ENCODE data around the gene TMEM219. TPM values are rescaled to one million over a fixed set of nuclear protein-coding genes. Genes with fewer than 3 reads are reported as not detected.

Gene TMEM219
- total RNA-seq, 4 donors from 2014 or later, result 118 to 143 (median 130) TPM

DNA sequence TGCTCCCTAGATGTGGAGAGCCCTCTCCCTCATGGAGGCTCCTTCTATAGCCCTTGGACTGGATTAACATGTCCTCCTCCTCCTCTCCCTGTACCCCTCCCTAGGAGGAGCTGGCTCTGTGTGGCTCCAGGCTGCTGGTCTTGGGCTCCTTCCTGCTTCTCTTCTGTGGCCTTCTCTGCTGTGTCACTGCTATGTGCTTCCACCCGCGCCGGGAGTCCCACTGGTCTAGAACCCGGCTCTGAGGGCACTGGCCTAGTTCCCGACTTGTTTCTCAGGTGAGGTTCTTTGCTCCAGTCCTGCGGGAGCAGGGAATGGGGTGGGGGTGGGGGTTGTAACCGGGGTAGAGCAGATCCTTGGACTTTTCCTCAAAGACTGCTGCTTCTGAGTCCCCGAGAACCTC is 9.4 kb downstream of the TMEM219 start:
- 80 to 81% methylated on average over 8 of the region's 8 CpGs for WGBS, 2 donors
- TF ChIP-seq CTCF (IDR thresholded peaks at IDR 0.05) (no peak), POLR2A (IDR thresholded peaks at IDR 0.05) (no peak)
- DNase-seq (ENCODE audit: low spot score in 2 of 2), result peak in 1 of 2 donors; percentile 32
- no peak overlapping the region for H3K4me3 ChIP-seq (ENCODE audit: low read depth, poor library complexity, severe bottlenecking)
- intact Hi-C loops (cut with DNase I; ENCODE audit: low total_unique reads), result no loop called here

- intact Hi-C loops (cut with DNase I; ENCODE audit: low total_unique reads), result no loop called here
- 86 to 87% methylated on average over 1 of the region's 1 CpG for WGBS, 2 donors
- DNase-seq (ENCODE audit: low spot score in 2 of 2), result no peak
- H3K4me3 ChIP-seq (ENCODE audit: low read depth, poor library complexity, severe bottlenecking), result no peak overlapping the region
- no peak for TF ChIP-seq CTCF (IDR thresholded peaks at IDR 0.05)
These were observed 10.6 kb downstream of the TMEM219 start for GRCh38 chr16:29972500-29972899.

GRCh38 chr16:29972992-29973383 is 11.1 kb downstream of the TMEM219 start:
- no peak for DNase-seq (ENCODE audit: low spot score in 2 of 2)
- WGBS, 2 donors, result 58 to 66% methylated on average over 6 of the region's 6 CpGs
- H3K4me3 ChIP-seq (ENCODE audit: low read depth, poor library complexity, severe bottlenecking), result no peak overlapping the region
- TF ChIP-seq CTCF (IDR thresholded peaks at IDR 0.05) (no peak), POLR2A (IDR thresholded peaks at IDR 0.05) (no peak)
- intact Hi-C loops (cut with DNase I; ENCODE audit: low total_unique reads), result no loop called here

DNA sequence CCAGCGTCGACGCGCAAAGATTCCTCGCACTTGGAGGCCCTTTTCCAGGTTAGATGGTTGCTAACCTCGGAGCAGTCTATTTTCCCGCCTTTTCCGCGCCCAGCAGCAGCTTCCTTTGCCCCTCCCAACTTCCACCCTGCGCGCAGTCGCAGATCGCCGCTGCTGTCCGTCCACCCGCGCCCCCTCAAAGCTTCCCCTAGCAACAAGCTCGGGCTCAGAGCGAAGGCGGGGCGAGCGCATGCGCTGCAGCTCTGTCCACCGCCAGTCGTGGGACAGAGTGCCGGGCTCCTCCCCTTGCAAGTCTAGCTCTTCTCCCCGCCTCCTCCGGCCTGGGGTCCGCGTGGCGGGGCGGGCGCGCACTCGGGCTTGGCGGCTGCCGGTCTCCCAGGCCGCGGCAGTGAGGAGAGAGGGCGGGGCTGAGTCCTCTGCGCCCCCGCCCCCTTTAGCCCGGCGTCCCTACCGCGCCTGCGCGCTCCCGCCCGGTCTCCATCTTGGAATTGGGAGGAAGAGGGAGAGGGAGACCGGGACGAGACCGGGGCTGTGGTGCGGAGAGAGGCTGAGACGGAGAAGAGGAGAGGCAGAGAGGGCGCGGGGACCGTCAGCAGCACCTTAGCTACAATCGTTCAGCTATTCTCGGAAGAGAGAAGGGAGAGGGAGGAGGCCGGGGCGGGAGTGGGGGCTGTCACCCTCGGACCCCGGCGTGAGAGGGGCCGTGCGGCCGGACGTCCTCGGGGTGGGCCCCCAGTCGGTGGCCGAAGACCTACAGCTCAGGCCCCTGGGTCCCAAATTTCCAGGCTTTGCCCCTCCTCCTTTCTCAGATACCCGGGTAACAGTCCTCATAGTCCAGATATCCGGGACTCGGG is 11.7 kb downstream of the TMEM219 start, which contains the start of gene TAOK2:
Gene TAOK2 (plus strand): TSS at position 485 of the 863 bp plus-strand sequence. CDS start 3,905 bp downstream, outside the sequence.
- WGBS, 2 donors, result 4% methylated on average over 56 to 62 of the region's 75 CpGs
- TF ChIP-seq CTCF (IDR thresholded peaks at IDR 0.05) (peak in 1 of 3 donors; percentile 24), POLR2A (IDR thresholded peaks at IDR 0.05) (no peak)
- DNase-seq (ENCODE audit: low spot score in 2 of 2), result peak; percentile 96 to 99
- intact Hi-C loops (cut with DNase I; ENCODE audit: low total_unique reads), result no loop called here
- peak within 1 kb of the TSS; percentile 59 for H3K4me3 ChIP-seq (ENCODE audit: low read depth, poor library complexity, severe bottlenecking)

- peak overlapping the region; percentile 59 for H3K4me3 ChIP-seq (ENCODE audit: low read depth, poor library complexity, severe bottlenecking)
- no peak for DNase-seq (ENCODE audit: low spot score in 2 of 2)
- WGBS, 2 donors, result 3 to 4% methylated on average over 24 to 31 of the region's 31 CpGs
- intact Hi-C loops (cut with DNase I; ENCODE audit: low total_unique reads), result no loop called here
- TF ChIP-seq CTCF (IDR thresholded peaks at IDR 0.05) (no peak), POLR2A (IDR thresholded peaks at IDR 0.05) (no peak)
These were observed 12.6 kb downstream of the TMEM219 start for GRCh38 chr16:29974291-29975133.
